A549 treated with RU486 at 1 μM for 4 hours (cell line): ENCODE data around the gene DYNLT3. TPM values are rescaled to one million over a fixed set of nuclear protein-coding genes. Genes with fewer than 3 reads are reported as not detected.

Source experiments
- total RNA-seq: library from RNA; stranded (reverse); fragments of 200-300 nt; extraction: Qiagen RNA extraction; gene quantifications from 5 replicates; pipeline ENCODE4 v1.2.3, GENCODE V29; 2022; ENCODE audit warnings: low read depth

The DYNLT3 gene
- total RNA-seq: 10.7 to 18.6 TPM (median 16.8 TPM) in 5 replicates

GRCh38 chrX:37846934-37847732, at the start of gene DYNLT3:
DYNLT3 (minus strand) TSS chrX:37847571; CDS start chrX:37847510, 61 bp downstream.

Other genes starting within 250 kb of the DYNLT3 start
- 0.27 to 0.54 TPM (median 0.39 TPM) in 5 replicates for gene XK, start 161.8 kb downstream of the DYNLT3 start, total RNA-seq
- gene CYBB, start 67.5 kb downstream of the DYNLT3 start, total RNA-seq: 0.03 to 0.10 TPM in 2 of 5 replicates, not detected in the others
- gene SYTL5, start 159.0 kb upstream of the DYNLT3 start, total RNA-seq: 0.28 to 0.42 TPM (median 0.37 TPM) in 5 replicates